PC-3 (cell line): ENCODE results near the gene INCENP. TPM values are rescaled to one million over a fixed set of nuclear protein-coding genes. Genes with fewer than 3 reads are reported as not detected.

ENCODE experiments used
- ATAC-seq: fragments of 200-7000 bp; cut with Tn5 transposase; 2 replicates; pipeline ENCODE4 v1.9.1; 2020; ENCODE audit warnings: mild to moderate bottlenecking, moderate library complexity
- BruUV-seq: library from RNA; stranded (reverse); fragments of 400-500 nt; replicated peaks from 2 replicates; lab custom pipeline; 2021; lab: Mats Ljungman, UMichigan
- CTCF ChIA-PET: fragments of 300-600 bp; sonication (Branson Sonifier 250); formaldehyde crosslinking; loops from one replicate; lab custom pipeline; 2022; ENCODE audit warnings: antibody characterized with exemption; lab: Charles Lee
- POLR2A ChIA-PET: fragments of 300-600 bp; sonication (Branson Sonifier 250); formaldehyde crosslinking; loops from one replicate; lab custom pipeline; 2022; ENCODE audit warnings: antibody characterized with exemption; ENCODE audit not compliant: unreplicated experiment; lab: Charles Lee
- DNase-seq: peaks from one replicate; pipeline ENCODE4 v3.0.0-alpha.2; 2015
- H2AFZ ChIP-seq: fragments of 300-600 bp; sonication (generic); 2 replicates; pipeline ENCODE4 v1.6.0; 2016; ENCODE audit warnings: antibody characterized with exemption, low read length
- H3F3A ChIP-seq: fragments of 300-600 bp; sonication (generic); one replicate; pipeline ENCODE4 v1.6.0; 2017; ENCODE audit warnings: antibody characterized with exemption, low read length, control low read depth, mild to moderate bottlenecking; ENCODE audit not compliant: unreplicated experiment
- H3K27ac ChIP-seq: fragments of 300-600 bp; sonication (generic); 2 replicates; pipeline ENCODE4 v1.5.1; 2016; ENCODE audit warnings: mild to moderate bottlenecking, low read length
- H3K27me3 ChIP-seq: fragments of 300-600 bp; sonication (generic); 2 replicates; pipeline ENCODE4 v1.6.1; 2016; ENCODE audit warnings: low read length, mixed read lengths
- H3K36me3 ChIP-seq: fragments of 300-600 bp; sonication (generic); 2 replicates; pipeline ENCODE4 v1.6.1; 2016; ENCODE audit warnings: low read depth, mixed run types, low read length, mixed read lengths
- H3K4me1 ChIP-seq: fragments of 300-600 bp; sonication (generic); 2 replicates; pipeline ENCODE4 v1.5.1; 2016; ENCODE audit warnings: low read length; ENCODE audit not compliant: insufficient read depth
- H3K4me2 ChIP-seq: fragments of 300-600 bp; sonication (generic); 2 replicates; pipeline ENCODE4 v1.6.0; 2016; ENCODE audit warnings: low read length
- H3K4me3 ChIP-seq: fragments of 300-600 bp; sonication (generic); 2 replicates; pipeline ENCODE4 v1.5.1; 2016; ENCODE audit warnings: mild to moderate bottlenecking, low read length, mixed read lengths
- H3K79me2 ChIP-seq: fragments of 300-600 bp; sonication (generic); 2 replicates; pipeline ENCODE4 v1.6.1; 2017; ENCODE audit warnings: low read length, mixed read lengths
- H3K9ac ChIP-seq: fragments of 300-600 bp; sonication (generic); 2 replicates; pipeline ENCODE4 v1.6.0; 2016; ENCODE audit warnings: mild to moderate bottlenecking, low read length
- H3K9me2 ChIP-seq: fragments of 300-600 bp; sonication (generic); replicated peaks from 2 replicates; pipeline ENCODE4 v1.6.1; 2016; ENCODE audit warnings: mixed run types, low read length, mixed read lengths
- H3K9me3 ChIP-seq: fragments of 300-600 bp; sonication (generic); 2 replicates; pipeline ENCODE4 v1.6.1; 2016; ENCODE audit warnings: low read length, mixed read lengths
- H4K20me1 ChIP-seq: fragments of 300-600 bp; sonication (generic); 2 replicates; pipeline ENCODE4 v1.6.1; 2016; ENCODE audit warnings: low read length, mixed read lengths
- EZH2 ChIP-seq: fragments of 300-600 bp; sonication (generic); IDR thresholded peaks from one replicate; pipeline ENCODE4 v1.6.1; 2017; ENCODE audit warnings: antibody characterized with exemption, mild to moderate bottlenecking, low read length; ENCODE audit not compliant: unreplicated experiment
- EZH2phosphoT487 ChIP-seq: fragments of 300-600 bp; sonication (generic); IDR thresholded peaks from 2 replicates; pipeline ENCODE4 v1.6.1; 2018; ENCODE audit warnings: mild to moderate bottlenecking, antibody characterized with exemption, low read length, borderline replicate concordance
- intact Hi-C: fragments of 100-400 bp; cut with micrococcal nuclease; formaldehyde crosslinking; loops from 2 replicates; pipeline ENCODE4 v1.9.0; 2023
- total RNA-seq: library from RNA; depleted of rRNA; stranded (reverse); fragments of >200 nt; gene quantifications from 2 replicates; pipeline ENCODE4 v1.2.3, GENCODE V29; 2014
- TF ChIP-seq, protein P1 (sequence below): fragments of 300-600 bp; sonication (generic); conservative IDR thresholded peaks from 2 replicates; pipeline ENCODE4 v1.5.1; 2017; ENCODE audit warnings: antibody characterized with exemption, low read depth, mild to moderate bottlenecking, low read length

INCENP gene
- total RNA-seq, 1 experiment from 2014 or later: 114 TPM

DNA sequence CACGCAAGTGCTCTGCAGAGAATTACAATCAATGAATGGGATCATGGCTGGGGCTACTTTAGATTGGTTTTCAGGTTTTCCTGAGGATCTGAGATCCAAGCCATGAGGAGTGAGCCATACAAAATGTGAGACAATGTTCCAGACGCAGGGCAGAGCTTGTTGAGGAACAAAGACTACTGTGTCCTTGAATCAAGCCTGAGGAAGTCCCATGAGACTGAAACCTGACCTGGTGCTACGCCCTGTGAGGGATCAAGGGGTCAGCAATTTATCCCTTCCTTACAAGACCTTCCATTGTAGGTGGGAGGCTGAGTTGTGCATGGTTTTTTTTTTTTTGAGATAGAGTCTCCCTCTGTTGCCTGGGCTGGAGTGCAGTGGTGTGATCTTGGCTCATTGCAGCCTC lies 2.1 kb downstream of the INCENP start:
- Histone ChIP-seq H3K4me3 (peak overlapping the region; percentile 83), H3F3A (no peaks in the 10 kb centered on the region), H2AFZ (no peak overlapping the region), H4K20me1 (peaks cover 45% of the 10 kb centered on the region), H3K36me3 (peaks cover 42% of the 10 kb centered on the region), H3K79me2 (peaks cover 71% of the 10 kb centered on the region), H3K9me2 (no peaks in the 10 kb centered on the region), H3K27ac (no peak overlapping the region), H3K9me3 (no peaks in the 10 kb centered on the region), H3K4me1 (peaks cover 25% of the 10 kb centered on the region), H3K27me3 (no peaks in the 10 kb centered on the region), H3K4me2 (peak overlapping the region; percentile 93), H3K9ac (no peak overlapping the region)
- intact Hi-C loops: no loop called here
- TF ChIP-seq EZH2 (no peak), EZH2phosphoT487 (no peak)
- TF ChIP-seq, protein P1, sequence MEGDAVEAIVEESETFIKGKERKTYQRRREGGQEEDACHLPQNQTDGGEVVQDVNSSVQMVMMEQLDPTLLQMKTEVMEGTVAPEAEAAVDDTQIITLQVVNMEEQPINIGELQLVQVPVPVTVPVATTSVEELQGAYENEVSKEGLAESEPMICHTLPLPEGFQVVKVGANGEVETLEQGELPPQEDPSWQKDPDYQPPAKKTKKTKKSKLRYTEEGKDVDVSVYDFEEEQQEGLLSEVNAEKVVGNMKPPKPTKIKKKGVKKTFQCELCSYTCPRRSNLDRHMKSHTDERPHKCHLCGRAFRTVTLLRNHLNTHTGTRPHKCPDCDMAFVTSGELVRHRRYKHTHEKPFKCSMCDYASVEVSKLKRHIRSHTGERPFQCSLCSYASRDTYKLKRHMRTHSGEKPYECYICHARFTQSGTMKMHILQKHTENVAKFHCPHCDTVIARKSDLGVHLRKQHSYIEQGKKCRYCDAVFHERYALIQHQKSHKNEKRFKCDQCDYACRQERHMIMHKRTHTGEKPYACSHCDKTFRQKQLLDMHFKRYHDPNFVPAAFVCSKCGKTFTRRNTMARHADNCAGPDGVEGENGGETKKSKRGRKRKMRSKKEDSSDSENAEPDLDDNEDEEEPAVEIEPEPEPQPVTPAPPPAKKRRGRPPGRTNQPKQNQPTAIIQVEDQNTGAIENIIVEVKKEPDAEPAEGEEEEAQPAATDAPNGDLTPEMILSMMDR: no peak
- POLR2A ChIA-PET: no interaction called here
- CTCF ChIA-PET: no interaction called here
- no TSS peak for BruUV-seq
- DNase-seq (no peak), ATAC-seq (no peak)

DNA sequence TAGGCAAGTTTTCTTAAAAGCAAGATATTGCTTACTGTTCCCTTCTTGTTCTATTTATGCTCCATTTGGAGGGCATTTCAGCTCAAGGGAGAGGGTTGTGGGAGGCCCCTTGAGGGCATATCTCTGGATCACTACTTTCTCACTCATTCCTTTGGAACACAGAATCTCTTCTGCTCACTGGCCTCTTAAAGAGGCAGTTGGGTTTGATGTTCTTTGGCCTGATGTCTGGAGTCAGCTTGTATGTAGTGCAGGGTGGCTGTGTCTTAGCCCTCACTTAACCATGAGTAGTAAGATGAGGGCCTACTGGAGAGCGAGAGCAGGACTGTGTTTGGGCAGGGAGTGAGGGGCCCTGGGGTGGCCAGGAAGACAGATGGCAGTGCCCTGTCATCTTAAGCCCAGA lies 3.6 kb downstream of the INCENP start:
- H3K4me1 ChIP-seq: peaks cover 31% of the 10 kb centered on the region
- no peak overlapping the region for H2AFZ ChIP-seq
- no peaks in the 10 kb centered on the region for H3K27me3 ChIP-seq
- TF ChIP-seq EZH2phosphoT487 (no peak), EZH2 (no peak)
- TF ChIP-seq, protein P1: no peak
- H3K4me2 ChIP-seq: no peak overlapping the region
- H4K20me1 ChIP-seq: peaks cover 58% of the 10 kb centered on the region
- H3K9me2 ChIP-seq: no peaks in the 10 kb centered on the region
- no peaks in the 10 kb centered on the region for H3F3A ChIP-seq
- no peak for ATAC-seq
- no TSS peak for BruUV-seq
- ChIA-PET CTCF (no interaction called here), POLR2A (no interaction called here)
- H3K4me3 ChIP-seq: no peak overlapping the region
- H3K9ac ChIP-seq: no peak overlapping the region
- no peak for DNase-seq
- peaks cover 48% of the 10 kb centered on the region for H3K36me3 ChIP-seq
- intact Hi-C loops: no loop called here
- H3K9me3 ChIP-seq: no peaks in the 10 kb centered on the region
- H3K27ac ChIP-seq: no peak overlapping the region
- H3K79me2 ChIP-seq: peaks cover 87% of the 10 kb centered on the region

DNA sequence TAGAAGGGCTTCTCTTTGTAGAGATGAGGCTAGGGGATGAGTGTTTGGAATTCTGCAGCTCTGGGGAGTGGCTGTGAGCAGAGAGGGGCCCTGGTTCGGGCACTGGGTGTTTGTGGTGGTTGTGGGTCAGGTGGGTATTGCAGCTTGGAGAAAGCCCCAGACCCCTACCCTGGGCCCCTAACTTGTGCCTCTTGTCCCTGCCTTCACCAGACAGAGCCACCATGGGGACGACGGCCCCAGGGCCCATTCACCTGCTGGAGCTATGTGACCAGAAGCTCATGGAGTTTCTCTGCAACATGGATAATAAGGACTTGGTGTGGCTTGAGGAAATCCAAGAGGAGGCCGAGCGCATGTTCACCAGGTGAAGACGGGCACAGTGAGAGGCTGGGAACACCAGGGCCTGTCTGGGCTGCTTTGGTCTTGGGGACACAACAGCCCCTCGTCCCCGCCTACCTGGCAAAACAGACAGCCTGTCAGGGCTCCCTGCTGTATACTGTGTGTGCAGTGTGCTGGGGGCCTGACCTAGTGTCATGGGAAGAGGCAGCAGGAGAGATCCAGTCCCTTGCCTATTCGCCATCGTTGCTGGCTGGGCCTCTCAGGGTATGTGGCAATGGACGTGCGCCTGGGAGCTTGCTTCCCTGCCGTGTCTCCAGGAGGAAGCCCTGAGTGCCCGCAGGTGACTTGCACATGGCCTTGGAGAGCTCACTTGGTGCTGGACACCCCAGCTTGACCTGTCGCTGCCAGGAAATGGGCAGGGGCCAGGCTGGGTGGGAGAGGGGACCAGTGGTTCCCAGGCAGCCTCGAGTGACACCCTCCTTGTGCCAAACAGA lies 4.3 kb downstream of the INCENP start:
- no TSS peak for BruUV-seq
- Histone ChIP-seq H3K36me3 (peaks cover 52% of the 10 kb centered on the region), H4K20me1 (peaks cover 65% of the 10 kb centered on the region), H3K27ac (no peak overlapping the region), H3K9me3 (no peaks in the 10 kb centered on the region), H3K4me2 (no peak overlapping the region), H3K4me1 (peaks cover 28% of the 10 kb centered on the region), H3K79me2 (peaks cover 94% of the 10 kb centered on the region), H3K9me2 (no peaks in the 10 kb centered on the region), H3K9ac (no peak overlapping the region), H3F3A (no peaks in the 10 kb centered on the region), H3K4me3 (no peak overlapping the region), H2AFZ (no peak overlapping the region), H3K27me3 (no peaks in the 10 kb centered on the region)
- no peak for ATAC-seq
- CTCF ChIA-PET: no interaction called here
- DNase-seq: no peak
- intact Hi-C loops: no loop called here
- POLR2A ChIA-PET: no interaction called here
- TF ChIP-seq, protein P1: no peak
- TF ChIP-seq EZH2phosphoT487: no peak
- no peak for TF ChIP-seq EZH2
